SJCRH30 (cell line): Measurements from ENCODE around the gene DERL2. TPM values are rescaled to one million over a fixed set of nuclear protein-coding genes. Genes with fewer than 3 reads are reported as not detected.
"Not testable (repeated sequence)": the region's sequence is repeated elsewhere in the genome, so short reads cannot be mapped to it uniquely, and the experiment has no call there.

Experiments used
- DNase-seq, 2 experiments: peaks; one replicate each; pipeline ENCODE4 v3.0.0-alpha.2; 2015 to 2020
- H3K27ac ChIP-seq: fragments of 250-450 bp; sonication (Bioruptor Pico); 2 replicates; pipeline ENCODE4 v1.5.1; 2020; ENCODE audit warnings: mild to moderate bottlenecking, moderate library complexity
- H3K27me3 ChIP-seq: fragments of 250-450 bp; sonication (Bioruptor Pico); 2 replicates; pipeline ENCODE4 v1.5.1; 2020; ENCODE audit warnings: mild to moderate bottlenecking, moderate library complexity
- H3K36me3 ChIP-seq: fragments of 250-450 bp; sonication (Bioruptor Pico); 2 replicates; pipeline ENCODE4 v1.5.1; 2020; ENCODE audit warnings: mild to moderate bottlenecking, moderate library complexity
- H3K4me1 ChIP-seq: fragments of 250-450 bp; sonication (Bioruptor Pico); 2 replicates; pipeline ENCODE4 v1.5.1; 2020; ENCODE audit warnings: mild to moderate bottlenecking, moderate library complexity
- H3K4me3 ChIP-seq: fragments of 250-450 bp; sonication (Bioruptor Pico); 2 replicates; pipeline ENCODE4 v1.5.1; 2020; ENCODE audit warnings: mild to moderate bottlenecking, moderate library complexity
- H3K9me3 ChIP-seq: fragments of 250-450 bp; sonication (Bioruptor Pico); replicated peaks from 2 replicates; pipeline ENCODE4 v1.5.1; 2020; ENCODE audit warnings: mild to moderate bottlenecking, moderate library complexity
- total RNA-seq: library from RNA; depleted of rRNA; stranded (reverse); fragments of >200 nt; shearing (Covaris generic); gene quantifications from 2 replicates; pipeline ENCODE4 v1.2.3, GENCODE V29; 2014; rRNA removed

The DERL2 gene
- total RNA-seq, 1 experiment from 2014 or later, result 53.3 TPM

DNA sequence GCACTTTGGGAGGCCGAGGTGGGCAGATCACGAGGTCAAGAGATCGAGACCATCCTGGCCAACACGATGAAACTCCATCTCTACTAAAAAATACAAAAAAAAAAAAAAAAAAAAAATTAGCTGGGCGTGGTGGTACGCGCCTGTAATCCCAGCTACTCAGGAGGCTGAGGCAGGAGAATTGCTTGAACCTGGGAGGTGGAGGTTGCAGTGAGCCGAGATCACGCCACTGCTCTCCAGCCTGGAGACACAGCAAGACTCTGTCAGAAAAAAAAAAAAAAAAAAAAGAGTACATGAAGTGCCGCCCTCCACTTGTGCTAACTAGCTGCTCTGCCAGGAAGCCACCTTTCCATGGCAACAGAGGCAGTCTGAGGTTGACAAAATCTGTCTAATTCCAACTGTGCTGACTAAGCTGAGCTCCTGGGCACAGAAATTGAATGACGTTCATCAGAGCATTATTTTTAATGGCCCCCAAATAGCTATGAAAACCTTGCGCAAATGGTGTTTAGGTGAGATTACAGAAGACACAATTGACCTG lies 50.1 kb downstream of the DERL2 start:
- not testable (repeated sequence) for H3K27me3 ChIP-seq, H3K4me1 ChIP-seq, H3K27ac ChIP-seq, H3K9me3 ChIP-seq, H3K4me3 ChIP-seq, DNase-seq
- H3K36me3 ChIP-seq, result peaks cover 31% of the 10 kb centered on the region

DNA sequence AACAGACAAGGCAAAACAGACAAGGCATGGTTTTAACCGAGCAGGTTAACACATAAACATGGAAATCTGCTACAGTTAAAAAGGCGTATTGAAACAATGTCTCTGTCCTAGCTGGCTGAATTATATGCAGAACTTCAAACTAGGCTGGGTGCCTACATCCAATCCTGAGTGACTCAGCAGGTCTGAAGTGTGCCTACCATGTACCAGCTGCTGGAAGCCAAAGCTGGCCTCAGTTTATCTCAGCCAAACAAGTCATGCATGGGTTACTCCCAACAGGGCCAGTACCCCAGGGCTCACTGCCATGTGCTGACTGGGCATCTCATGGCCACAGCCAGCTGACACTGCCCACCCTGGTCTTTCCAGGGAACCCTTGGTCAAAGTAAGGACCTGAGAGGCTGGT lies 51.0 kb downstream of the DERL2 start:
- H3K9me3 ChIP-seq, result no peaks in the 10 kb centered on the region
- no peaks in the 10 kb centered on the region for H3K27me3 ChIP-seq
- peaks cover 33% of the 10 kb centered on the region for H3K36me3 ChIP-seq
- no peaks in the 10 kb centered on the region; the same call in 1 of the 2 replicates for H3K4me1 ChIP-seq
- H3K27ac ChIP-seq, result no peak overlapping the region
- DNase-seq, result no peak
- H3K4me3 ChIP-seq, result no peak overlapping the region

DNA sequence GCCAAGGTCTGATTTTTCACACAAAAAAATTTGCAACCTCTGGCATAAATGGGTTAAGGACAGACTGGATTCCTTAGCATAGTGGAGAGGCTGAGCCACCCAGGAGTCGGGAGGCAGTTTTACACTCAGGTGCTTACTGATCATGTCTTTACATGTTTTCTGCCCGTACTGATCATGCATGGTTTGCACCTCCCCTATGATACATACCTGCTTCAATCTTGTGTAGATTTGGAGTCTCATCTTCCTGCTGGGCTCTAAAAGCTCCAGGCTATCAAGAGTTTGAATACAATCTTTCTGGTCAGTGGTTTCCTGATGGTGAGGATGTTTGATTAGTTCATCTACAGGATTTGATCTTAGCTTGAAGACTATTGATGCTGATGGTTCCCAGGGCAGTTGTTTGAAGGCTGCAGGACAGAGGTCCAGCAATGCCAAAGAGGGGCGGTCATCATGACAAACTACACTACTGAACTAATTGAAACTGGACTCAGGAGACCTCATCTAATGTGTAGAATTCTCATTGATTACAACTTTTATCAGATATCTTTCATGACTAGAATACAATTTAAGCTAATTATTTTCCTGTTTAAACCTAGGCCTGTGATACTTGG lies 53.9 kb downstream of the DERL2 start:
- no peak for DNase-seq
- Histone ChIP-seq H3K4me3 (no peak overlapping the region), H3K27me3 (no peaks in the 10 kb centered on the region), H3K27ac (no peak overlapping the region), H3K4me1 (no peaks in the 10 kb centered on the region), H3K36me3 (peaks cover 33% of the 10 kb centered on the region), H3K9me3 (no peaks in the 10 kb centered on the region)

DNA sequence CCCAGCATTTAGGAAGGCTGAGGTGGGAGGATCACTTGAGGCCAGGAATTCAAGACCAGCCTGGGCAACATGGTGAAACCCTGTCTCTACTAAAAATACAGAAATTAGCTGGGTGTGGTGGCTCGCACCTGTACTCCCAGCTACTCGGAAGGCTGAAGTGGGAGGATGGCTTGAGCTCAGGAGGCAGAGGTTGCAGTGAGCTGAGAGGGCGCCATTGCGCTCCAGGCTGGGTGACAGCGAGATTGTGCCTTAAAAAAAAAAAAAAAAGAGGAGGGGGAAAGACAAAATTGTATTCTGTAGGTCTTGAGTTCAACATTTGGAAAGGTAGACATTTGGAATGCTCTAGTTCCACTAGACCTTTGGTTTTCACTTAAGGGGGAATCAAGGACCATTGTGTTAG lies 54.7 kb downstream of the DERL2 start:
- H3K27me3 ChIP-seq, H3K9me3 ChIP-seq, H3K27ac ChIP-seq, H3K4me1 ChIP-seq, DNase-seq, H3K4me3 ChIP-seq: not testable (repeated sequence)
- peaks cover 27% of the 10 kb centered on the region for H3K36me3 ChIP-seq

DNA sequence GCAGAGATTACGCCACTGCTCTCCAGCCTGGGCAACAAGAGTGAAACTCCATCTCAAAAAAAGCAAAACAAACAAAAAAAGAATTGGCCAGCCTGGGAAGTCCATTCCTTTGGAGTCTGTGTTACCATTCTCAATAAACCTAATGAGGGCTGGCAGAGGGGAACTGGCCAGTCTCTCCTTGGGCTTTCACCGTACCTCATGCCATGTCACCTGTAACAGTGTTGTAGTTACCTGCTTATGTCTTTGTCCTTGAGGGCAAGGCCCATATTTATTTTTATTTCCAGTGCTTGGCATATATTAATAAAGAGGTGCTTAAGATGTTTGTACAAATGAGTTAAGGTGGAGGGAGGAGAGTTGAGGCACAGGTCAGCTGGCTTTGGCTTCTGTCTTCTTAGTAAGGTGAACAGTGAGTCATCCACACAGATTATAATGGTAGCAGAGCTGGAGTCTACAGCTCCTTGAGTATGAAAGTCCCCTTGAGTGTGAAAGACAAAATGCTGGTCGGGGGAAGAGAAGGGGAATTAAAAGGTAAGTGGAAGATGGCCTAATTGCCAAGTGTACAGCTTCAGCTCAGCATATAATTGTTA lies 55.5 kb downstream of the DERL2 start:
- Histone ChIP-seq H3K27me3 (no peaks in the 10 kb centered on the region), H3K4me1 (no peaks in the 10 kb centered on the region), H3K4me3 (no peak overlapping the region), H3K36me3 (peaks cover 25% of the 10 kb centered on the region), H3K9me3 (no peaks in the 10 kb centered on the region), H3K27ac (no peak overlapping the region)
- no peak for DNase-seq

DNA sequence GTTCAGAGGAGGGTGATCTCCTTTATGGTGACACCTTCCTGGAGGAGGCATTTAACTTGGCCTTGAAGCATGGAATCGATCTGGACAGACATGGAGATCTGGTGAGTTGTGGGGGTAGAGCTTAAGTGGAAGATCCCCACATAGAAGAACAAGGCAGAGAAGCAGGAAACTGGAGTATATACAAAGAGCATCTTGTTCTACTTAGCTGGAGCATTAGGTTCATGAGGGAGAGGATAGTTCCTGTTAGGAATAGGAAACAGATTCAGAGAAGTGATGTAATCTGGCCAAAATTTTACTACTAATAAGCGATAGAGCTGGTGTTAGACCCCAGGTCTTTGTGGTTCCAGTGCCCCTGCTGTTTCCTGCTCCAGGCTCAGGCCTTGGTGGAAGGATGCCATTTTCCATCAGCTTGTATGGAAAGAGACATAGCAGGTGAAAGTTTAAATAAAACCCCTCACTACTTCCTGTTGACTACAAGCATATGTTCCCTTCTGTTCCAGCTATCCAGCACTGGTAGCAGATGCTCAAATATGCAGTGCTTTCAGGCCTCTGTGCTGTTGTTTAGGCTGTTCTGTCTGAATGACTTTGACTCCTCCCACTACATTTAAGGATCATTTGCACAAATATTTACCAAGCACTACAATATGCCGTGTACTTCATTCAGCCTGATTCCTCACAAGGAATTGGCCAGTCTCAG lies 56.6 kb downstream of the DERL2 start:
- no peak for DNase-seq
- Histone ChIP-seq H3K27me3 (no peaks in the 10 kb centered on the region), H3K4me3 (no peak overlapping the region), H3K4me1 (no peaks in the 10 kb centered on the region), H3K36me3 (peaks cover 20% of the 10 kb centered on the region), H3K9me3 (no peaks in the 10 kb centered on the region), H3K27ac (no peak overlapping the region)

DNA sequence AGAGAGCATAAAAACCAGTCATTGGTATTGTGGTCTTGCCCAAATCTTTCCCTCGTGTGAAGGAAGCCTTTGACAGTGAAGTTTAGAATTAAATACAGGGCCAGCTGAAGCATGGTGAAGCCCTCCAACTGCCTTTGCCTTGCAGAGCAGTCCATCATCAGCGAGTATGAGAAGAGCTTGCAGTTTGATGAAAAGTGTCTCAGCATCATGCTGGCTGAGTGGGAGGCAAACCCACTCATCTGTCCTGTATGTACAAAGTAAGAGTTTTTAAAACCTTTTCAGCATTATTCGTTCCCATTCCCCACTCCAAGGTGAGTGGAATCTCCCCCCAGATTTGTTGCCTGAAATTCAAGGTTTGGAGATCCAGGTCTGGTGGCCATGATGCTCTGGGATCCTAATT lies 60.2 kb downstream of the DERL2 start:
- Histone ChIP-seq H3K27ac (no peak overlapping the region), H3K36me3 (peaks cover 12% of the 10 kb centered on the region), H3K4me3 (no peak overlapping the region), H3K4me1 (no peaks in the 10 kb centered on the region), H3K27me3 (no peaks in the 10 kb centered on the region), H3K9me3 (no peaks in the 10 kb centered on the region)
- no peak for DNase-seq

DNA sequence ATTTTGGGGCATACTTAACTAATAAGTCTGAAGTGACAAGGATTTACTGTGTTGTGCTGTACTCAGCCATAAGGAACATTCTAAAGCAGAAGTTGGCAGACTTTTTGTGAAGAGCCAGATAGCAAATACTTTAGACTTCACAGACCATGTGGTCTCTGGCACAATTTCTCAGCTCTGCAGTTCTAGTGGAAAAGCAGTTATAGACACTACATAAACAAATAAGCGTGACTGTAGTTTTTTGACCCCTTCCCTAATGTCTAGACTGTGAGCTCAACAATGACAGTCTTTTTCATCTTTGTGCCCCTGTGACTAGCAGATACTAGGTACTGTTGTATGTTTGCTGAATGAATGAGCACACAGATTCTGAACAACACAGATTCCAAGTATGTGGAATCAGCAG lies 61.1 kb downstream of the DERL2 start:
- Histone ChIP-seq H3K4me1 (no peaks in the 10 kb centered on the region), H3K27ac (no peak overlapping the region), H3K4me3 (no peak overlapping the region), H3K36me3 (peaks cover 10% of the 10 kb centered on the region), H3K27me3 (no peaks in the 10 kb centered on the region), H3K9me3 (no peaks in the 10 kb centered on the region)
- no peak for DNase-seq

DNA sequence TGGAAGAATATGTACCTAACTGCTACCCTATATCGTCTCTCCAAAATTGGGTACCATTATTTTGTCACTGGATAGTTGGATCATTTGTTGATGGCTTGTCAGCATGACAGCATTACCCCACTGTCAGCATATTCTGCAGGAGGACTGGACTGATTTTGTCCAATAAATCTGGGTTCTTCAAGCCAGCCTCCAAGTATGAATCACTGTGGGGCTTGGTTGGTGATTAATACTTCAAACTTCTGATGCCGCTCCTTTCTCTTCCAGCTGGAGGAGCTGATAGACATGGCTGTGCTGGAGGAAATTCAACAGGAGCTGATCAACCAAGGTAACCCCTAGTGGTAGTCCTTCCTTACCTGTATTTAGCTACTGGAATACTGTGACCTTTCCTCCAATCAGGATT lies 63.5 kb downstream of the DERL2 start:
- H3K27ac ChIP-seq, result no peak overlapping the region
- H3K4me1 ChIP-seq, result no peaks in the 10 kb centered on the region
- no peaks in the 10 kb centered on the region for H3K27me3 ChIP-seq
- H3K4me3 ChIP-seq, result no peak overlapping the region
- H3K9me3 ChIP-seq, result no peaks in the 10 kb centered on the region
- no peak for DNase-seq
- peaks cover 10% of the 10 kb centered on the region for H3K36me3 ChIP-seq

Other genes starting within 250 kb of the DERL2 start
- 26.8 and 28.9 TPM in 2 replicates for gene RABEP1, start 203.9 kb downstream of the DERL2 start, total RNA-seq
- gene NUP88, start 66.5 kb downstream of the DERL2 start, total RNA-seq, result 123 and 136 TPM in 2 replicates
- 36.1 and 40.1 TPM in 2 replicates for gene RPAIN, start 66.0 kb downstream of the DERL2 start, total RNA-seq
- gene C1QBP, start 47.0 kb downstream of the DERL2 start, total RNA-seq, result 221 and 238 TPM in 2 replicates
- gene DHX33, start 17.2 kb downstream of the DERL2 start, total RNA-seq, result 13.3 and 15.2 TPM in 2 replicates
- 21.4 and 27.2 TPM in 2 replicates for gene MIS12, start 388 bp upstream of the DERL2 start, total RNA-seq
- 19.1 and 20.4 TPM in 2 replicates for gene NLRP1, start 98.3 kb upstream of the DERL2 start, total RNA-seq